Measurements from ENCODE around the gene DAGLA.

DNA sequence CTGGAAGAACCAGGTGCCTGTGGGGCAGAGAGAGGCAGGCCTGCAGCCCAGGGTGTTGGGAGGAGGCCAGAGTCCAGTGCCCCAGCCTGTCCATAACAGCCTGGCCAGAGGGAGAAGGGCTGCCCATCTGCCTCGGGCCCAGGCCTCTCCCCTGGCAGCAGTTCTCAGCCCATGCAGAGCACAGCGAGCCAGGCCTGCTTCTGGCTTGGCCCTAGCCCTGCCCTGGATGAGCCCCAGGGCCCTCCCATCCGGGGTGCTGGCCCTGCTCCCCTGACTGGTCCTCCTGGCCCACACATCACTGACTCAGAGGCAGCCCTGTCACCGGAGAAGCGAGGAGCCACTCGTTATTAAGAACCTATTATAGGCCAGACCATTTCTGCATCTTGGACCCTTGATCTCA is 52.5 kb downstream of the DAGLA start:
- TF ChIP-seq, protein P1, sequence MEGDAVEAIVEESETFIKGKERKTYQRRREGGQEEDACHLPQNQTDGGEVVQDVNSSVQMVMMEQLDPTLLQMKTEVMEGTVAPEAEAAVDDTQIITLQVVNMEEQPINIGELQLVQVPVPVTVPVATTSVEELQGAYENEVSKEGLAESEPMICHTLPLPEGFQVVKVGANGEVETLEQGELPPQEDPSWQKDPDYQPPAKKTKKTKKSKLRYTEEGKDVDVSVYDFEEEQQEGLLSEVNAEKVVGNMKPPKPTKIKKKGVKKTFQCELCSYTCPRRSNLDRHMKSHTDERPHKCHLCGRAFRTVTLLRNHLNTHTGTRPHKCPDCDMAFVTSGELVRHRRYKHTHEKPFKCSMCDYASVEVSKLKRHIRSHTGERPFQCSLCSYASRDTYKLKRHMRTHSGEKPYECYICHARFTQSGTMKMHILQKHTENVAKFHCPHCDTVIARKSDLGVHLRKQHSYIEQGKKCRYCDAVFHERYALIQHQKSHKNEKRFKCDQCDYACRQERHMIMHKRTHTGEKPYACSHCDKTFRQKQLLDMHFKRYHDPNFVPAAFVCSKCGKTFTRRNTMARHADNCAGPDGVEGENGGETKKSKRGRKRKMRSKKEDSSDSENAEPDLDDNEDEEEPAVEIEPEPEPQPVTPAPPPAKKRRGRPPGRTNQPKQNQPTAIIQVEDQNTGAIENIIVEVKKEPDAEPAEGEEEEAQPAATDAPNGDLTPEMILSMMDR (IDR thresholded peaks at IDR 0.05), result no peak
- TF ChIP-seq EZH2 (IDR thresholded peaks at IDR 0.05), result no peak

Data from neural progenitor cell (in vitro differentiated cells).